C4-2B (cell line): Measurements from ENCODE around the gene ABCA4.

ENCODE experiments used
- CTCF ChIP-seq: fragments of 450-650 bp; conservative IDR thresholded peaks from 2 replicates; pipeline ENCODE4 v1.5.1; 2017; ENCODE audit warnings: mild to moderate bottlenecking
- ZFX ChIP-seq: fragments of 450-650 bp; IDR thresholded peaks from 2 replicates; pipeline ENCODE4 v1.6.1; 2017

- TF ChIP-seq CTCF: no peak
- no peak for TF ChIP-seq ZFX
Measured at GRCh38 chr1:93989601-93990000, 131.3 kb downstream of the ABCA4 start.
